ENCODE measurements around the gene USP13.

USP13 gene

GRCh38 chr3:179739816-179740594 lies 87.2 kb downstream of the USP13 start:
- no peak for TF ChIP-seq CTCF (conservative IDR thresholded peaks at IDR 0.05; ENCODE audit: low read length)
- no peak overlapping the region for H3K4me3 ChIP-seq (ENCODE audit: low read length)
- DNase-seq (ENCODE audit: low read depth): no peak

- no peak for DNase-seq (ENCODE audit: low read depth)
- H3K4me3 ChIP-seq (ENCODE audit: low read length): no peak overlapping the region
- TF ChIP-seq CTCF (conservative IDR thresholded peaks at IDR 0.05; ENCODE audit: low read length): no peak
These were observed 91.1 kb downstream of the USP13 start for GRCh38 chr3:179743913-179744312.

GRCh38 chr3:179744667-179745066 lies 91.8 kb downstream of the USP13 start:
- TF ChIP-seq CTCF (conservative IDR thresholded peaks at IDR 0.05; ENCODE audit: low read length): no peak
- no peak overlapping the region for H3K4me3 ChIP-seq (ENCODE audit: low read length)
- no peak for DNase-seq (ENCODE audit: low read depth)

- TF ChIP-seq CTCF (conservative IDR thresholded peaks at IDR 0.05; ENCODE audit: low read length): no peak
These were observed 92.2 kb downstream of the USP13 start for GRCh38 chr3:179745079-179745478.

GRCh38 chr3:179745716-179746115 lies 92.9 kb downstream of the USP13 start:
- no peak for DNase-seq (ENCODE audit: low read depth)
- no peak for TF ChIP-seq CTCF (conservative IDR thresholded peaks at IDR 0.05; ENCODE audit: low read length)
- H3K4me3 ChIP-seq (ENCODE audit: low read length): no peak overlapping the region

More at GRCh38 chr3:179745079-179745478, 92.2 kb downstream of the USP13 start:
- DNase-seq (ENCODE audit: low read depth): no peak
- no peak overlapping the region for H3K4me3 ChIP-seq (ENCODE audit: low read length)

- H3K4me3 ChIP-seq (ENCODE audit: low read length): no peak overlapping the region
- DNase-seq (ENCODE audit: low read depth): peak; percentile 21
- TF ChIP-seq CTCF (conservative IDR thresholded peaks at IDR 0.05; ENCODE audit: low read length): peak; percentile 79
These were observed 98.0 kb downstream of the USP13 start for GRCh38 chr3:179750720-179751328.

- H3K4me3 ChIP-seq (ENCODE audit: low read length): no peak overlapping the region
- TF ChIP-seq CTCF (conservative IDR thresholded peaks at IDR 0.05; ENCODE audit: low read length): no peak
- peak; percentile 40 for DNase-seq (ENCODE audit: low read depth)
These were observed 108.1 kb downstream of the USP13 start for GRCh38 chr3:179760944-179761343.
